Mammary microvascular endothelial cell (primary cell): ENCODE measurements around the gene PRRX2. TPM values are rescaled to one million over a fixed set of nuclear protein-coding genes. Genes with fewer than 3 reads are reported as not detected.

Experiments used
- total RNA-seq: library from RNA; depleted of rRNA; stranded (reverse); fragments of >200 nt; gene quantifications from 2 replicates; pipeline ENCODE4 v1.2.3, GENCODE V29; 2015

PRRX2 gene
- total RNA-seq, result 0.20 and 0.40 TPM in 2 replicates

GRCh38 chr9:129665389-129665775, at the start of gene PRRX2:
Gene PRRX2 (plus strand): TSS chr9:129665647. CDS start chr9:129665868, 221 bp downstream.

GRCh38 chr9:129620669-129621295, 44.7 kb upstream of the PRRX2 start, which contains the start of gene C9orf50:
Gene C9orf50 (minus strand): TSS chr9:129621101. CDS start chr9:129620574, 527 bp downstream.

GRCh38 chr9:129626079-129626624, 39.3 kb upstream of the PRRX2 start, which contains the start of gene NTMT1:
Gene NTMT1 (plus strand): TSS chr9:129626163. CDS start chr9:129632704, 6,541 bp downstream.

GRCh38 chr9:129641750-129642585, 23.5 kb upstream of the PRRX2 start, which contains the start of gene ASB6:
Gene ASB6 (minus strand): TSS chr9:129642151. CDS start chr9:129641999, 152 bp downstream.

GRCh38 chr9:129752900-129753729, 87.7 kb downstream of the PRRX2 start, which contains the start of gene PTGES:
Gene PTGES (minus strand): TSS chr9:129753042. CDS start chr9:129753012, 30 bp downstream.

Other genes with a start within 250 kb of the PRRX2 start
- gene C9orf50, start 44.5 kb upstream of the PRRX2 start, total RNA-seq, result 0.47 TPM in 1 of 2 replicates, not detected in the other
- gene NTMT1, start 39.5 kb upstream of the PRRX2 start, total RNA-seq, result 44.7 and 54.1 TPM in 2 replicates
- gene ASB6, start 23.5 kb upstream of the PRRX2 start, total RNA-seq, result 24.0 and 25.1 TPM in 2 replicates
- 0.30 TPM in 1 of 2 replicates, not detected in the other for gene PTGES, start 87.4 kb downstream of the PRRX2 start, total RNA-seq
- gene TOR1B, start 137.5 kb downstream of the PRRX2 start, total RNA-seq, result 23.9 and 24.0 TPM in 2 replicates
- 62.6 and 68.3 TPM in 2 replicates for gene TOR1A, start 158.5 kb downstream of the PRRX2 start, total RNA-seq
- 50.6 and 57.3 TPM in 2 replicates for gene C9orf78, start 169.6 kb downstream of the PRRX2 start, total RNA-seq
- gene USP20, start 169.8 kb downstream of the PRRX2 start, total RNA-seq, result 11.9 and 15.0 TPM in 2 replicates